HG02938 (cell line): ENCODE results near the gene MOV10L1.

ENCODE experiments used
- ATAC-seq: cut with Tn5 transposase; IDR thresholded peaks from one replicate; pipeline ENCODE4 v1.9.1; 2021; ENCODE audit warnings: mild to moderate bottlenecking, moderate library complexity; ENCODE audit not compliant: unreplicated experiment

The MOV10L1 gene

GRCh38 chr22:50184902-50185374, 95.1 kb downstream of the MOV10L1 start:
- ATAC-seq: no peak

GRCh38 chr22:50185375-50186087, 95.7 kb downstream of the MOV10L1 start, which contains the start of gene TRABD:
Gene TRABD, plus strand, starts transcription at chr22:50185913. Its CDS starts 7,148 bp downstream, at chr22:50193061.
- ATAC-seq: no peak

GRCh38 chr22:50186181-50186714, 96.4 kb downstream of the MOV10L1 start:
- ATAC-seq: no peak

GRCh38 chr22:50186761-50187523, 97.1 kb downstream of the MOV10L1 start:
- no peak for ATAC-seq

GRCh38 chr22:50188356-50188755, 98.5 kb downstream of the MOV10L1 start:
- no peak for ATAC-seq

- ATAC-seq: no peak
Measured at GRCh38 chr22:50189184-50189848, 99.5 kb downstream of the MOV10L1 start.

- ATAC-seq: no peak
Measured at GRCh38 chr22:50189849-50190181, 100.0 kb downstream of the MOV10L1 start.

GRCh38 chr22:50190182-50190940, 100.6 kb downstream of the MOV10L1 start:
- ATAC-seq: no peak

- no peak for ATAC-seq
Measured at GRCh38 chr22:50190941-50191741, 101.3 kb downstream of the MOV10L1 start.

- no peak for ATAC-seq
Measured at GRCh38 chr22:50192436-50193204, 102.8 kb downstream of the MOV10L1 start.

GRCh38 chr22:50193621-50194020, 103.8 kb downstream of the MOV10L1 start:
- ATAC-seq: no peak

- no peak for ATAC-seq
Measured at GRCh38 chr22:50194037-50194805, 104.4 kb downstream of the MOV10L1 start.

- ATAC-seq: no peak
Measured at GRCh38 chr22:50196256-50196655, 106.5 kb downstream of the MOV10L1 start.

- no peak for ATAC-seq
Measured at GRCh38 chr22:50197000-50197800, 107.4 kb downstream of the MOV10L1 start.

- no peak for ATAC-seq
Measured at GRCh38 chr22:50197856-50198623, 108.2 kb downstream of the MOV10L1 start.

GRCh38 chr22:50198624-50199017, 108.8 kb downstream of the MOV10L1 start:
- ATAC-seq: no peak

GRCh38 chr22:50199251-50199721, 109.5 kb downstream of the MOV10L1 start:
- no peak for ATAC-seq
